ENCODE data around the gene CDC14A. TPM values are rescaled to one million over a fixed set of nuclear protein-coding genes. Genes with fewer than 3 reads are reported as not detected.

The CDC14A gene
- total RNA-seq, 1 experiment from 2014 or later, result 5.3 TPM

GRCh38 chr1:100445565-100445964 is 93.3 kb downstream of the CDC14A start:
- DNase-seq (ENCODE audit: low read depth), result no peak

GRCh38 chr1:100448366-100448765 is 96.1 kb downstream of the CDC14A start:
- DNase-seq (ENCODE audit: low read depth), result no peak

GRCh38 chr1:100449477-100449876 is 97.2 kb downstream of the CDC14A start:
- DNase-seq (ENCODE audit: low read depth), result no peak

- DNase-seq (ENCODE audit: low read depth), result no peak
Observed at GRCh38 chr1:100452641-100453040, 100.3 kb downstream of the CDC14A start.

GRCh38 chr1:100455478-100456072 is 103.3 kb downstream of the CDC14A start:
- DNase-seq (ENCODE audit: low read depth), result no peak

DNA sequence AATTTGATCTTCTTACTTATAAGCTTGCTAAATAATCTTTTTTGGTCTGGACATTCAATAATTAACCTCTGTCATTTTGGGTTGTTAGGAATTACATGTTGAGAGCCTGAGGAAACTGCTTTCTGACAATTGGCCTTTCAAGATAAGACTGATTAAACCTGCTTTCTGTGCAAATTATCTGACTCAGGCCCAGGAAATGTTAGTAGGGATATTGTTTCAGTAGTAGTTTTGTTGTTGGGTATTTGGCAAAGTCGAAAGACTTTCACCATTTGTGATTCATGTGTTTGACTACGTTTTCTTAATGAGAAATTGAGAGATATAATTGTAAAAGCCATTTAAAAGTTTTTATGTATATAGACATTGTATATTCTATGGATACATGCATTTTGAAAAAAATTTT is 104.6 kb downstream of the CDC14A start:
- no peak for DNase-seq (ENCODE audit: low read depth)

DNA sequence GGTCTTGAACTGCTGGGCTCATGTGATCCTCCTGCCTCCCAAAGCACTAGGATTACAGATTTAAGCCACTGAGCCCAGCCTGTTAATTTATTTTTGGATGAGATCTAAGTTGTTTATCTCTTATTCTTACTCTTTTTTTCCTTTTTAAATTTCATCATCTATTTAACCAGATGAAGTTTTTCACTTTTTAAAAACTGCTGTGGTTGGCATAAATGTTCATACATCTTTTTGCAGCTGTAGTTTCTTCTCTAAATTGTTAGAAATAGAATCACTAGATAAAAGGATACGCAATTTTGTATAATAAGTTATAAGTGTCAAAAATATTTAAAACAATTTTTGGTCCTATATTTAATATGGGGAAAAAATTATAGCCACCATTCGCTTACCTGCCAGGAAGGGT is 105.4 kb downstream of the CDC14A start:
- DNase-seq (ENCODE audit: low read depth), result no peak

DNA sequence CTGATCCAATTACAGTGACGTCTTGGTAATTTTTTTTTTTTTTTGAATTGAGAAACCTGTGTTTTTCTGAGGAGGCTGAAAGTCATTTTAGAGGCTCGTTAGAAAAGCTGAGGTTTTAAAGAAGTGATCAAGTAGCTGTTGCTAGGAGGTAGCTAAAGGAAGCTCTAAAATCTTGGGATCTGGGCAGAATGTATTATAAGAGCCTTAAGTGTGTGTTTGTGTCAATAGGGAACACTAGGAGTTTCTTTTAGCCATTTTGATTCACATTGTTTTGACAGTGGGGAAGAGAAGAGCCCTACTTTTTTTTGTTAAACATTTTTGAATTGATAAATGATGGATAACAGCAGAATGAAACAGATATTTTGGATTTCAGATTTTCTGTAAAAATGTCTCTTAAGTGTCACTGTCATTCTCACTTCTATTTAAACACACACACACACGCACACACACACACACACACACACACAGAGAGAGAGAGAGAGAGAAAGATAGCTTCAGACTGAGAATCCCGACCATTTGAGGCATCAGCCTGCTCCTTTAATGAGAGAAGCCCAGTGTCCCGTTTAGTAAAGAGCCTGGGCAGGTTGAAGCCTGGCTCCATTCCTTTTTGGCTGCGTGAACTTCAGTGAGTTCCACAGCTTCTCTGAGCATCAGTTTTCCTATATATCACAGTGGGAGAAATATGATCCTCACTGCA is 106.5 kb downstream of the CDC14A start:
- no peak for DNase-seq (ENCODE audit: low read depth)

DNA sequence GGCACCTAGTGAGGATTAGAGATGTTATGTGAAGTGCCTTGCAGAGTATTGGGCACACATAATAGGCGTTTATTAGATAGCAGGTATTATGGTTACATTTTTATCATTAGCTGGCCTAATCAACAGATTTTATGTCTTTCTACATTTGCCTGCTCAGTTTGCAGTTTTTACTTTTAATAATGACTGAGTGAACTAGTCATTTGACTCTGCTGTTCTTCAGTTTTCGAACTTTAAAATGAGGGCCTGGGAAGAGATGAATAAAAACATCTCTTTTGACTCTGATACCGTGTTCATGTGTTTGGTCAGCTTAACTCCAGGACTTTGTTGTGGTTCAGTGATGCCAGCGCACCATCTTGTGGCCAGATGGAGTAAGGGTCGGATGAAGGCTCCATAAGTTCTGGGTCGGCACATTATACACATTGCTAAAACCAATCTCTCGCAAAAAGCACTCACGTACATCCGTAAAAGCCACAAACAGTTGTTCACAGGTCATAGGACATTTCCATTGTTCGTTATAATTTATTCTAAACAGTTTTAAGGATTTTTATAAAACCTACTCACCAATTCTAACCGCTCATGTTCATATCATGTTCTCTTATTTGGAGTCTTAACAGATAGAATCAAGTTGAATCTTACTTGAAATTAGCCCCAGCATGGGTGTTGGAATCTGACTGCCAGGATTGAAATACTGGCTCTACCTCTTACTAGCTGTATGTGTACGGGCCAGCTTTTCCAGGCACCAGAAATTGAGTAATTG is 107.2 kb downstream of the CDC14A start:
- DNase-seq (ENCODE audit: low read depth), result peak; percentile 72

DNA sequence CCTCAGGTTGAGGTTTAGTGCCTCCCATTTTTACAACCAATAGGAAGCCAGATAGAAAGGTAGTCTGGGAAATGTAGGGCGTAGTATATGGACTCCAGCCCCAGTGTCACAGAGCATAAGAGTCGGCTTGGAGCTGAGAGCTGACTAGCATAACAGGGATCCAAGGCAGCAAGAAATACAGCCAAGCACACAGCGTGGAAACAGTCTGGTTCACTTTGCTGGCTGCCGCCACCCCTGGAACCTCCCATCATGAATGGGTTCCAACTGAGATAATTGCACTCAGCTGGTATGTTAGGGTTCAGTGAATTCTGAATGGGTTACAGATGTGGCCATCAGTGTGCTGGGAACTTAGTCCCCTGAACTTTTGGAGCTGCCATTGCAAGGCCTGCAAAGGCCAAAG is 108.9 kb downstream of the CDC14A start:
- peak; percentile 58 for DNase-seq (ENCODE audit: low read depth)

- no peak for DNase-seq (ENCODE audit: low read depth)
Observed at GRCh38 chr1:100462326-100463025, 110.2 kb downstream of the CDC14A start.

DNA sequence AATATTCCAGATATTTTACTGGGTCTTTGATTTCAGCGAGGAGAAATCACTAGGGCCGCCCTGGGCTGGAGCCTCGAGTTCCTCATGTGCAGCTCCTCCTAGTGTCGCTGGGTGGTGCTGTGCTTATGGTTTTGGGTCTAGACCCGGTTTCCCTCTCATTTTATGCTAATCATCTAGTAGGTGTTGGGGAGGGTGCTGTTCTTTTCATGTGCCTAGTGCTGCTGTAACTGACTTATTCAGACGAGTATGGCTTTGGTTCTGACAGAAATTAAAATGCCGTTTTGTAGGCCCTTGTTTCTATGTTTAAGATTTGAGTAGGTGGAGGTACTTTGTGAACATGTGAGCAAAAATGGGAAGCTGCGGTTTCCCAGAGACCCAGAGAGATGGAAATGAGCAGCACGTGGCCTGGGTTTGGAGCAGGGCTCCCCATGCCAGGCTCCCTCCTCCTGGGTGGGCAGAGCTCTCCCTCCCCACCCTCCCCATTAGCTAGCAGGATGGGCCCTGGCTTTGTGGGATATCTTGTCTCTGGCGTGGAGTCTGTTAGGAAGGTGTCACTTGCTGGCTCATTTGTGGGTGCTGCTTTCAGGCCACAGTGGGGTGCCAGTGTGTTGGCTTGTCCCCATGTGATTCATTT is 111.6 kb downstream of the CDC14A start:
- DNase-seq (ENCODE audit: low read depth), result peak; percentile 60

DNA sequence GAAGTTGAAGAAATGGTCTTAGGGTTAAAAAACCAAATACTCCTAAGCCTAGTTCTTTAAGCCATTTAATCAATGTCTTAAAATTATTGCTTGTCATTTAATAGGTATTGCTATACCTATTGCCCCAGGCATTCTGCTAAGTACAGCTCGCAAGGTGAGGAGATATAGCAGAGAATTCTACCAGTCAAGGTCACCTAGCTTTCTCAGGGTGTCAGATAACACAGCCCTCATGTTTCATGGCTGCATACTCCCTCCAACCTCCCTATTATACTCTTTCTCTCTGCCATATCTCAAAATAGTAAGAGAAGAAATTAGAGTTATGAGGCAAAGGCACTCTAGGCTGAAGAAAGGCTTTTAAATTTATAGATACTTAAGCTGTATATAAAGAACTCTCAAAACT is 117.3 kb downstream of the CDC14A start:
- DNase-seq (ENCODE audit: low read depth), result no peak

DNA sequence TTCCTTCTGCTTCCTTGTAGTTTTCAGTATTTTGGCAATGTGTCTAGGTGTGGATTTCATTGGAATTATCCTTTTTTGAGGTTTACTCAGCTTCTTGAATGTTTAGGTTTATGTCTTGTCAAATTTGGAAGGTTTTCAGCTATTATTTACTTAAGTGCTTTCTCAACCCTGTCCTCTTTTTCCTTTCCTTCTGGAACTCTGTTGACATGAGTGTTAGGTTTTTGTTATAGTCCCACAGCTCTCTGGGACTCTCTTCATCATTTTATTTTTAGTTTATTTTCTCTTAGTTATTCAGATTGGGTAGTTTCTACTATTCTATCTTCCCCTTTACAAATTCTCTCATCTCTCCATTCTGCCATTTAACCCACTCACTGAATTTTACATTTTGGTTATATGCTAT is 122.5 kb downstream of the CDC14A start:
- no peak for DNase-seq (ENCODE audit: low read depth)

DNA sequence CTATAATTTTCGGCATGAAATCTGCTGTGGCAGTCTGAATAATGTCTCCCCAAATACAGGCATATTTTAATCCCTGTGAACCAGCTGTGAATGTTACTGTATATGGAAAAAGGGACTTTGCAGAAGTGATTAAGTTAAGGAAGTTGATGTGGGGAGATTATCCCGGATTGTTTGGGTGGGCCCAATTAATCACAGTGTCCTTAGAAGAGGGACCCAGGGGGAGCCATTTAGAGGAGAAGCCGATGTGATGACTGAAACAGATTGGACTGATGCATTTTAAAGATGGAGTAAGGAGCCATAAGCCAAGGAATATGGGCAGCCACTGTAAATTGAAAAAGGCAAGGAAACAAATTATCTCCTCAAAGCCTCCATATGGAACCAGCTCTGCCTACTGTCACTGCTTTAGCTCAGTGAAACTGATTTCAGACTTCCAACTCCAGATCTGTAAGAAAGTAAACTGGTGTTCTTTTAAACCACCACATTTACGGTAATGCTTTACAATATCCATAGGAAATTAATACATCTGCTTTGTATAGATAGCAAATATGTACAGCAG is 124.5 kb downstream of the CDC14A start:
- no peak for DNase-seq (ENCODE audit: low read depth)

- DNase-seq (ENCODE audit: low read depth), result no peak
Observed at GRCh38 chr1:100478816-100479215, 126.5 kb downstream of the CDC14A start.

DNA sequence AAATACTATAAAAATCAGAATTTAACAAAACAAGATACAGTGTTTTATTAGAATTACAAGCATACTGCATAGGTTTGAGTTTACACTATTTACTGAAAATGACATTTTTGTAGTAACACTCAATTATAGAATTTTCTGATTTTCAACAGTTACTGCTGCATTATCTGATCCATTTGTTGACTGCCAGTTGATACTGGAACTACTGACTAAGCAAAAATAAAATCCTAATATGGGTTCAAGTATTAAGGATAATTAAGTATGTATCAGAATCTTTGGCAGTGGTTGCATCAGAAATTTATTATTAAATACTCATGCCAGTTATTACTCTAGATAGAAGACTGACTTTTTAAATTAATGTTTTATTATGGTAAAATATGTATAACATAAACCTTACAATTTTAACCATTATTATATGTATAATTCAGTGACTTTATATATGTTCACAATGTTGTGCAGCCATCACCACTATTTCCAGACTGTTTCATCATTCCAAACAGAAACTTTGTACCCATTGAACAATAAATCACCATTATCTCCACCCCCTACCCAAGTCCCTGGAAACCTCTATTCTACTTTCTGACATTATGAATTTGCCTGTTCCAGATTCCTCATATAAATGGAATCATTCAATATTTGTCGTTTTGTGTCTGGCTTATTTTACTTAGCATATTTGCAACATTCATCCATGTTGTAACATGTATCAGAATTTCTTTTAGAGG is 127.5 kb downstream of the CDC14A start:
- DNase-seq (ENCODE audit: low read depth), result no peak

- no peak for DNase-seq (ENCODE audit: low read depth)
Observed at GRCh38 chr1:100481303-100481702, 129.0 kb downstream of the CDC14A start.

DNA sequence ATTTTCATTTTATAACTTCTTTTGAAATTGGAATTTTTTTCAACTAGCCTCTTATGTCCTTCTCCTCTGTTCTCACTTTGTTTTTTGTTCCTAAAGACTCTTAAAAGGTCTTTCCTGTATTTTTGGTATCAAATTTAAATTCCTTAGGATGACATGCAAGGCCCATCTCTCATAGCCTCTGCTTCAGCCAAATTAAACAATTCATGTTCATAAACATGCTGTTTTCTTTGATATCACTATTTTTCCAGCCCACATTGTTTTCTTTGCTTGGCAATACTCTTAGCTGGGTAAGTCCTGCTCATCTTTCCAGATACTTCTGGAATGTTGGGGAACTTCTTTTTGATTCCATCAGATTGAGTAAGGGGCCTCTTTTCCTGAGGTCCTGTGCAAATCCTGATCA is 129.9 kb downstream of the CDC14A start:
- no peak for DNase-seq (ENCODE audit: low read depth)

GRCh38 chr1:100482748-100483147 is 130.4 kb downstream of the CDC14A start:
- DNase-seq (ENCODE audit: low read depth), result no peak

DNA sequence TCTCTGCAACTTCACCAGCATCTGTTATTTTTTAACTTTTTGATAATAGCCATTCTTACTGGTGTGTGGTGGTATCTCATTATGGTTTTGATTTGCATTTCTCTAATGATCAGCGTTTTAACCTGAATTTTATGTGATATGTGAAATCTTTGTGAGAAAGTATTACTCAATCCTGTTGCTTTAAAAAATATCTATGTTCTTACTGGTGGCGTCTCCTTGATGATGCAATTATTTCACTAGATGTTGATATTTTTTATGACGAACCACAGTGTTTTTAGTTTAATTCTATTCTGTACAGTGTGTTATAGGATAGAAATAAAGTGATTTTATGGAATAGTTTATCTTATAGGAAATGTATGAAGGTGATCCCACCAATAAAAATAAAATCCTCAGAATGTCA is 130.9 kb downstream of the CDC14A start:
- DNase-seq (ENCODE audit: low read depth), result no peak
